HG03342 (cell line): Measurements from ENCODE around the gene ATP2A2.
A peak's percentile ranks its signal among the peaks of the same experiment; 100 is the strongest.

Experiments used
- ATAC-seq: cut with Tn5 transposase; IDR thresholded peaks from one replicate; pipeline ENCODE4 v1.9.1; 2021; ENCODE audit warnings: mild to moderate bottlenecking, moderate library complexity; ENCODE audit not compliant: unreplicated experiment

ATP2A2 gene

DNA sequence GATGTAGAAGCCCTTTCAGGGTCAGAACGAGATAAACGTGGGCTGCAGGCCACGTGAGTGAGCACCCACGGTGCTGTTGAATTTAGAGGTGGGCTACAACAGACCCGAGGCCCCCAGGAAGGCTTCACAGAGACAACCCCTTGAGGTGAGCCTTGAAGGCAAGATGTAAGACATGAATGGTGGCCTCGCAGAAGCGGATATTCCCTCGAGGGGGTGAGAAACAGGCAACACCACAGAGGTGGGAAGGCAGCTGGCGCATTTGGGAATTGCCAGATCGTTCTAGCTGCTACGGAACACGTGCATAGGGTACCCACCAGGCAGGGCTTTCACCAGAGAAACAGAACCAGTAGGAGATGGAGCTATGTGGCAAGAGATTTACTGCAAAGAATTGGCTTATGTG is 22.6 kb upstream of the ATP2A2 start:
- no peak for ATAC-seq

DNA sequence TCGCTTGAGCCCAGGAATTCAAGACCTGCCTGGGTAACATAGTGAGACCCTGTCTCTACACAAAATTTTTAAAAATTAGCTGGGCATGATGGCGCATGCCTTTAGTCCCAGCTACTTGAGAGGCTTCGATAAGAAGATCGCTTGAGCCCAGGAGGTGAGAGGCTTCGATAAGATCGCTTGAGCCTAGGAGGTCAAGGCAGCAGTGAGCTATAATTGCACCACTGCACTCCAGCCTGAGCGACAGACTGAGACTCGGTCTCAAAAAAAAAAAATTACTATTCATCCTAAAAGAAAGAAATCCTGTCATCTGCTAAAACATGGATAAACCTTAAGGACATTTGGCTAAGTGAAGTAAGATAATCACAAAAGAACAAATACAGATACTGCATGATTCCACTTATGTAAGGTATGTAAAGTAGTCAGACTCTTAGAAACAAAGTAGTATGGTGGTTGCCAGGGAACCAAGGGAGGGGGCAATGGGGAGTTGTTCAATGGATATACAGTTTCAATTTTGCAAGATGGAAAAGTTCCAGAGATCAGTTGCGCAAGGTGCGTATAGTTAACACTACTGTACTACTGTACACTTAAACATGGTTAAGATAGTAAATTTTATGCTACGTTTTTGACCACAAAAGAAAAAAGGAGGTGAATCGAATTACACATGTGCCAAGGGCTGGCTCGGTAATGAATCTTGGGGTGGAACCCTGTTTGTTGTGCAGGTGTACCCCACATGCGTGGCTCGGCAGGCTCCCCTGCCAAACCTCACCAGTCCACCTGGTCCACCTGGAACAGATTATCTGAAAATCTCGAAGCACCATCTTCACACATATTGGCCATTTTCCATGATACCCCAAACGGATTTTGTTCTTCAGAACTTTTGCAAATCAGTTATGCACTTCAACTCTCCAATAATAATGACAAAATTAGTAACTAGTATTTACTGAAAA is 18.3 kb upstream of the ATP2A2 start:
- ATAC-seq, result no peak

DNA sequence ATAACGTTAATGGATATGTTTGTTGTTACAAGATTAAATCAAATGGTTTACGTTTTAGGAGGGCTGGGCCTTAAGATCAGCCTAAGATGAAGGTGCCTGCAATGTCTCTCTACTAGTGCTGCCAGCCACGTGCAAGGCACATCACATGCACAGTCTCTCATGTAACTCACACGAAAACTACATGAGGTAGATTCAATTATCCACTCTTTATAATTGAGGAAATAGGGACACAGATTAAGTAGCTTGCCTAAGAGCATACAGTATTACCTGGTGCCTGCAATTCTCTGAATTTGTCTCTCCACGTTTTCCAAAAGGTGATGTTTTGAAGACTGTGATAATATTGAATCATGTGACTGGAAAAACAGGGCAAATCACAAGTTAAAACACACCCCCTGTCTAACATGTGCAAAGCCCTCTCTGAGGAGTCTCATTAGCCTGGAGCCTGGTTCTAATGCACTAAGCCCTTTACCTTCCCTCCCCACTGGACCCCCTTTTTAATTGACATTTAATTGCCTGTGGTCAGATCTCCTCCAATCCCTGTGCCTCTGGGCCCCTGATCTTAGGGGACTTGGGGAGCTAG is 14.6 kb upstream of the ATP2A2 start:
- no peak for ATAC-seq

DNA sequence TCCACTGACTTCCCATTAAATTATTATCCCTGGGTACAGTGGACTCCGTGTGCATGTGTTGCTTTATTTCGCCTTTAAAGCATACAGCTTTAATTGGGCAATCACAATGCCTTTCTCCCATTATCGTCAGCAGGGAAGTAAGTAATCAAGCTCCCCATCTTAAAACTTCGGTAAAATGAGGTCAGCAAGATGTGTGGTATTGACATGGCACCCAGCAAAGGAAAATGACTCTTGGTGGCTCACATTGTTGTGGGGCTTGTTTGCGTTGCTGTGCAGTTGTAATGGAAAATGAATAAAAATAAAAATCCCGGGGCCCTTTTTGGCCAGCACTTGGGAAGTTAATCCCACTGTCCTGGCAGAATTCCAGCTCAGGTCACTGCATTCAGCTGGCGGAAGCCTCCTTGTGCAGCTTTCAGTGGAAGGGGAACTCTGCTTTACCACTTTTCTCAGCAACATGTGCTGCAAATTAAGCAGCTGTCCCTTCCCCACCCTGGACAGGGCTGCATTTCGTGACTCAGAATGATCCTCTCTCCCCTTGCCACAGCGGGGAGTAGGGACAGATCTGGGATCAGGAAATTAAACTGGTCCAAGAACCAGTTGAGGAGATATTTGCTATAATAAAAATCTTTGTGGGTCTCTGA is 13.9 kb upstream of the ATP2A2 start:
- no peak for ATAC-seq

DNA sequence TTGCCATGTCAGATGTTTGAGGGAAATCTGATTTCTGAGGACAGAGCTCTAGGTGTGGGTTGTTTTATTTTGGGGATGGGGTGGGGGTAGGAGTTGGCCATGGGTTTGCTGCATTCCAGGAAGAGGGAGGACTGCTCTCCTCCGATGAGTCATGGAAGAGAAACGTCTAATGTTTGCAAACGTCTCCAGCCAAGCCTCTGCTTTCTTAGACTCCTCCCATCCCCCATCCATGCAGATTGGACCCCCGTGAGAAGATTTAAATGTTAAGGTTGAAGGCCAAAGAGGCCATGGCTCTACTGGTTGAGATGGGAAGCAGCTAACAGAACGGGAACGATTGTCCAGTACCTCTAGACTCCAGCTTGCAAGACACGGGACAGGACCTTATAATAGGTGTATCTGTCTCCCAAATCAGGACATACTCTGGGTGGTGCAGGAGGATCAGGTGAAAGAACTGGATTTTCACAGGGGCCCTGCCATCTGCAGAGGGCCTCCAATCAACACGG is 11.4 kb upstream of the ATP2A2 start:
- no peak for ATAC-seq

DNA sequence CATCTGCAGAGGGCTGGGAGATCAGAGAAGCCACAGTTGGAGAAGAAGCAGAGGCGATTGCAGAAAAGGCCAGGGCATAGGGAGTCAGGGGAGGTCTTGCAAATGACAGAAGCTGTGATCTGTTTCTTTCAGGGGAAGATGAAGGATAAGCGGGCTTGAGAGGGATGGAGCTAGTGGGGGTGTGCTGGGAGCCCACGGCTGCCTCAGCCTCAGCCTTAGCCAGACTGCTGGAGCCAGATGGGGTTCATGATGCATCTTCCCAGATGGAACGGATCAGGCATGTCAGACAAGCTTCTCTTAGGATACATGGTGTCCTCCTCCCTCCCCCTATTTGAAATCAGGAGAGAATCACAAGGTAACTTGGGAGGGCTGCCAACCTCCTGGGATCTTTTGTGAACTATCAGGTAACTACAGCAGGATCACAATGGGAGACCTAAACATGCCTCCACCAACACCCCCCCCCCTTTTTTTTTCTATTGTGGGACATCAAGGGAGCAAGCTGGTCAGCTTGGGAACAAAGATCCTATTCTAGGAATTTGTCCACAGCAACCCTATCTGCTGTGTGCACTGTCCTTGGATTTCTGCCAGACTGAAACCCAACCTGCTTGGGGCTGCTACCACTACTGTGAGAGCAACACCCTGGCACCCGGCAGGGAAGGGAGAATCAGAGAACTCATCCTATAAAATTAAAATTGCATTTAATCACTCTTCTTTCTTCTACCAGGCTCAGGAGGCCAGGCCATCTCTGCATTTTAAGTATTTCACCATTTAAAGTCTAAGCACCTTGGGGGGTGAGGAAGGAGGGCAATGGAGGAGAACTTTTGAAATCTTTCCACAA is 10.7 kb upstream of the ATP2A2 start:
- ATAC-seq, result no peak

DNA sequence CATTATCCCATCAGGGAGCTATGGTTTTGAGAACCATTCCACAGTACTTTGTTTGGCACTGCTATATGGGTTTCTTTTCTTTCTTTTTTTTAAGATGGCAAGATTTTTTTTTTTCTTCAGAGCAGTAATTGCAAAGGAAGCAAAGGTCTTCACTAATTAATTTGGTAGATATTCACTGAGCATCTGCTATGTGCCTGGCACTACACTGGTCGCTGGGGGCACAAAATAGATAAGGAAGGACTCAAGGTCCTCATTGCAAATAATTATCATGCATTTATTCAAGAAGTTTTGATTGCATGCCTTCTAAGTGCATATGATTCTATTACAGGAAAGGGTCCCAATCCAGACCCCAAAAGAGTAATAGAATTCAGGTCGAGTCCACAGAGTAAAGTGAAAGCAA is 10.0 kb upstream of the ATP2A2 start:
- ATAC-seq, result no peak

DNA sequence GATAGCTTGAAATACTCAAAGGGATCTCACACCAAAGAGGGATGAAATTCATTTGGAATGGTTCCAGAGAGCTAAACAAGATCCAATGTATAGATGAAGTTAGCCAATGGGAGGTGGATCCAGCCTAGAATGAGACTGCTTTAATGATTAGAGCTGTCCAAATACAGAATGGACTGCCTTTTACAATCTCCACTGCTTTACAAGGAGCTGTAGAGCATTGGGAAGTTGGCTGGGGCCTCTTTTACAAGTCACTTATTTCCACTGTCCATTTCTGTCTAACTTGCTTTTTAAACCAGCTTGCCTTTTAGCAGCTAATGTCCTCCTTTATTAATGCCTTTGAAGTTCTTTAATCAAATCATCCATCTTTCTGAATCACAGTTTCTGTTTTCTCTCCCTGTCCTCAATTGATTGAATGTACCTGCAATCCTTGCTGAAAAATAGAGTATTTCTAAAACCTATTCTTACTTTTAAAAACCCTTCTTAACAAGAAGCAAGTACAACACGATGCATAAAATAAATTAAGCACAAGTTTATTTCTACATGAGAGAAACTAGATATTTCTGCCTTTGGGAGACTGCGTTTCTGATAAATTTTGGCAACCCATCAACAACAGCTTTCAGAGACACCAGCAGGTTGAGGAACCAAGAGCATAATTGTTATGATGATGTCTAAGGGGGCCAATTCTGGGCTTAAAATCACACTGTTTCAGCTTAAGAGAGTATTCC is 3.4 kb upstream of the ATP2A2 start:
- no peak for ATAC-seq

DNA sequence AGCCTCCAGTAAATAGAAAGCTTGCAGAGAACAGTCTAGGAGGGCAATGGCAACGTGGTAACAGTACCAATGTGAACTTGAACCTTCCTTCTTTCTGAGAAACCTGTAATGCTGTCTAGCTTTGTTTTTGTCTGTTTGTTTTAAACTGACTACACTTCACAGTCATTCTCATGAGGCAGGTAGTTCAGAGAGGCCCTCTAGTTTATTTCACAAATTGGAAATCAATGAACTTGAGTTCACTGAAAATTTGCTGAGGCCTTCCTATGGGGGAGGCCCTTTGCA is 2.9 kb upstream of the ATP2A2 start:
- no peak for ATAC-seq

DNA sequence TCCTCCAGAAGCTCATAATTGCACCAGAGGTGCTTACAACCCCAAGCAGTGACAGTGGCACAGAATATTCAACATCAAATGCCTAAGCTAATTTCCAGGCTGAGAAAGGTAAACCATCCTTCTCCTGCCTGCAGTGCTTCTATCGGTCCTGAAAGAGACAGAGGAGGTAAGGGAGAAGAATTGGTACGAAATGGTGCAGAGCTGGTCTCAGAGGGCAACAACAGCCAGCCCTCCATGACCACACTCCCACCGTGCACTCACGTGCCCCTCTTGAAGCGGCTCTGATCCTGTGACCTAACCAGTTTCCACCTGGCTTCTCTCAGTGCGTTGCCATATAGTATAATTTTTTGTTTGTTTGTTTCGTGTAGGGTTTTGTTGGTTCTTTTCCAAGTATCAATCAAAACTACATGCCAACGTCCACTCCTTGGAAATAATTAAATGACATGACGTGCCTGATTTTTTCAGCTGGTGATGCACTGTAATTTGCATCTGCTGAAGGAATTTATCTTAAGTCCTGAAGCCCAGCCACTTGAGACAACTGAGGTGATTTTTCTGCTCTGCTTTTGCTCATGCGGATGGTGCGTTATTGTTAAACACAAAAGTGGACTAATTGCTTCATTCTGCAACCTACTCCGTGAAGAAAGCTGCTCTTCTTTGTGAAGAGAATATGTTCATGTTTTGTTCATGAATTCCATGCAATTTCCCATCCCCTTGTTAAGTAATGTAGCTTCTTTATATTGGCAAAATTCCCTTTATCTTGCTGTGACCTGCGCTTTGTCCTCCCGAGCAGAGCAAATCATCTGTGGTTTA is 1.3 kb upstream of the ATP2A2 start:
- ATAC-seq, result no peak

DNA sequence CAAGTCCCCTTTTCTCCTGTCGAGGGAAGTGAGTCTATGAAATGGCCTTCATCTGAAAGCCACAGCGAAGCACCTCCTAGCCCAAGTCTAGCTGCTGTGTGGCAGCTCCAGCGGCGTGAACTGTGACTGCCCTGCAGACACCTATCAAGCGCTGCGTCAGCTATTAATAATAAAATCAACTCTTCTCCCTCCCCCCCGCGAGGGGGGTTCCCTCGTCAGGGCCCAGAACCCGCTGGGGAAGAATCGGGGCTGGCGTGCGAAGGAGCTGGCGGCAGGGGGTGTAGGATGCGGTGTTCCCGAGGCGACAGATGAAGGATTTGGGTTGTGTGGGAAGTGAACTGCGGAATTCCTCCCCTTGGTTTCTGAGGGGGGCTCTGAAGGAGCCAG is 662 bp upstream of the ATP2A2 start:
- ATAC-seq, result peak; percentile 1

DNA sequence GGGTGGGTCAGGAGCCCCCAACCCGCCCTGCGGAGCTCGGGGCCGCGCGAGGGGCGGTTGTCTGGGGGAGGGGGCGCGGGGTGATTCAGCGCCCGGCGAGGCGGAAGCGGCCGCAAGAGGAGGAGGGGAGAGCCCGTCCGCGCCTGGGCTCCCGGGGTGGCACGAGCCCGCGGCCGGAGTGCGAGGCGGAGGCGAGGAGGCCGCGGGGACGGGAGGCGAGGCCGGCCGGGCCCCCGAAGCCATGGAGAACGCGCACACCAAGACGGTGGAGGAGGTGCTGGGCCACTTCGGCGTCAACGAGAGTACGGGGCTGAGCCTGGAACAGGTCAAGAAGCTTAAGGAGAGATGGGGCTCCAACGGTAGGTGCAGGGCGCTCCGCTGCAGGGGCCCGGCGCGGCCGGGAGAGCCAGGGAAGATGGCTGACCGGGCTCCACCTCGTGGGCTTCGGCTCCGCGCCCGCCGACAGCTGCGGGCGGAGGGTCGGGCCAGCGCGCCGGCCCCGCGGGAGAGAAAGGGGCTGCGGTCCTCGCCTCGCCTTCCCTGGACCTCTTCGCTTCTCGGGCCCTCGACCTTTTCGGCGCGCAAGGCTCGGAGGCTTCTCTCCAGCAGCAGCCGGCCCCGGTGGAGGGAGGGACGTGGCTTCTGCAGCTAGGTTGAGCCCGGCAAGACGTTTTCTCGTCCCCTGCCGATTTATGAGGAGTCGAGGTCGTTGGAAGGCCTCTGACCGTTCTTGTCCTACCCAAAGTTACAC is 677 bp downstream of the ATP2A2 start:
- peak; percentile 33 for ATAC-seq

DNA sequence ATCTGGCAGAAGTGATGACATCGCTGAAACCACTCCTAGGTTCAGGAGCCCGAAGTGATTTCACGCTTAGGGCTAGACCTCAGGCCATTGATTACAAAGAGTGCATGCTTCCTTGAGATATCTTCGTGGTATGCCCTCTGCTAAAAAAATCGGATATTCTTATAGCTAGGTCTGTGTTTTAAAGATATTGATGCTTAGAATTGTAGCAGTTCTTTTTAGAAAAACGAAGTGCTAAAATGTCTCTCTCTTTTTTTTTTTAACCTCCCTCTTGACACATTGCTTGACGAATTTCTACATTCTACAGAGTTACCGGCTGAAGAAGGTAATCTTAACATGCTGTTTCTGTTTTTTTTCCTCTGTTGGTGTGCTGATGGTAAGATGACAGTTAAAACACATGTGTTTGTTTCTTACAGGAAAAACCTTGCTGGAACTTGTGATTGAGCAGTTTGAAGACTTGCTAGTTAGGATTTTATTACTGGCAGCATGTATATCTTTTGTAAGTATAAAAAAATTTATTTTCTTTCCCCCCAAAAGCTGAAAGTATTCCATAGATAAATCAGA is 1.3 kb downstream of the ATP2A2 start:
- ATAC-seq, result peak; percentile 5

DNA sequence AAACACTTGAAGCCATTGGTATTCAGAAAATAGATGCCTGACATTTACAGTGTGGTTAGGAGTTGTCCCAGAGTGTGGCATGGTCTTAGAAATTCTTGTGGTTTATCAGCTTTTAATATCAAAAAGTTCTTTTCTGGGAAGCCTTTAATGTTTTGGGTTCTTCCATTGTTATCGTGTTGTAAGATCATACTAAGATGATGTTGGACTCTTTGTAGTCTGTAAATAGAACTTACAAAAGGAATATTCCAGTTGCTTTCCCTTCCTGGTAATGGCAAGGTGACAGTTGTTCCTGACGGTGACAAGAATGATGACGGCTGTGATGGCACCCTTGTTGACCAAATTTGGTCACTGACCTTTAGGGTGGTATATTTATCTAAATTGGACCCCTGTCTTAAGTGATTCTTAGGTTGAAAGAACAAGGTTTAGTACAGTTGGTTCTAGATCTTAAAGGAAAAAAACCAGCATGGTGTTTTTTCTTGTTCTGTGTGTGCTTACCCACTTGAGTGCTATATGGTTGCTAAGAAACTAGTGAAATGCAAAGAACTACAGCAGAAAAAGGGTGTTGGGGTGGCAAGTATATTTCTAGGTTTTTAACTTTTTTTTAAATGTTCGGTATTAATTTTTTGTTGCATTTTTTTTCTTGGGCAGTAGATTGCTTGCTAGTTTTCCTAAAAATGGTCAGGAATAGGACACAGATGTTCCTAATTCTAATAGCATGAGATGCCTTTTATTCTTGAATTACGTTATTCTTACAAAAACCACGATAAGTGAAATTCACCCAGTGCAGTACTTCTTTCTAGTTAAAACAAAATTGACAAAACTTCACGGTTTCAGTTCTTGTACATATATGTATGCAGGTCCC is 2.1 kb downstream of the ATP2A2 start:
- ATAC-seq, result no peak

DNA sequence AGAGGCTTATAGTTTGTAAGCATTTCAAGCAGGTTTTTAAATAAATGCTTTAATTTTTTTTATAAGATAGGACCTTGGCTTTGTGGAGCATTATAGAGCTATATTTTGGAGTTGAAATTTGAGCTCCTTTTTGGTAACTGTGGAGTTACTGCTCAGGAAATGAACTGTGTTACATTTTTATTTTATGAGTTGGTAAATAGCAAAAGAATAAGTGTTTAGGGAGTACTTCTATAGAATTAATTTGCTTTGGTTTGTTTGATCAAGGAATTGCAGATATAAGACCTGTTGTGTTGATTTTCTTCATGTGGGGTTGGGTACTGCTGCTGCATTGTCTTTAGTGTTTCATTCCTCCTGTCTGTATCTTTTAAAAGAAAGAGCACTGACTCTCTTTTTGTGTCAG is 3.5 kb downstream of the ATP2A2 start:
- ATAC-seq, result no peak

DNA sequence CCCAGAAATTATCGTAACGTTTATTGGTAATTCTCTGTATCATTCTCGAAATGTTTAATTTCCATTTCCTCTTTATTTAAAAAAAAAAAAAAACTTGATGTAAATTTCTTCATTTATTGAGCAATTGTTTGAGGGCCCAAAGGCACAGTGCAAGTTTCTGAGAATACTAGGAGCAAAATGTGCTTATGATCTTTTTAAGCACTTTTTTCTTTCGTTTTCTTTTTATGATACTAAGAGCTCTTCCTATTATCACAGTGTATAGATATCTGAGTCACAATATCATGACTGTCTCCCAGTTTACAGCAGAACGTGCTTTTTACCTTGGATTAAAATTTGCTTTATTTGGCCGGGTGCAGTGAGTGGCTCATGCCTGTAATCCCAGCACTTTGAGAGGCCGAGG is 5.6 kb downstream of the ATP2A2 start:
- ATAC-seq, result no peak

DNA sequence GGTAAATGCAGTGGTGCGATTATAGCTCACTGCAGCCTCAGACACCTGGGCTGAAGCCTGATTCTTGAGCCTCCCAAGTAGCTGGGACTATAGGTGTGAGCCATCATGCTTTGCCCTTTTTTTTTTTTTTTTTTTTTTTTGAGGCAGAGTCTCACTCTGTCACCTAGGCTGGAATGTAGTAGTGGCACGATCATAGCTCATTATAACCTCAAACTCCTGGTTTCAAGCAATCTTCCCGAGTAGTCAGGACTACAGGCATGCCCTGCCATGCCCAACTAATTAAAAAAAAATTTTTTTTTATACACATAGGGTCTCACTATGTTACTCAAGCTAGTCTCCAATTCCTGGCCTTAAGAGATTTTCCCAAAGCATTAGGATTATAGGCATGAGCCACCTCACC is 6.9 kb downstream of the ATP2A2 start:
- ATAC-seq, result no peak
